Testis (tissue), 2 donors: ENCODE results near the gene AP1S2.

Experiments
- POLR2A ChIP-seq: fragments of 450-650 bp; IDR thresholded peaks from one replicate; pipeline ENCODE4 v1.6.1; 2017; ENCODE audit warnings: antibody characterized with exemption, mild to moderate bottlenecking, moderate library complexity
- TF ChIP-seq, protein P1 (sequence below), 3 experiments: fragments of 450-650 bp in 2 of 3; fragments of 200-600 bp in 1 of 3; sonication (generic) in 1 of 3; IDR thresholded peaks; one replicate each; pipeline ENCODE4 v1.5.1; 2016 to 2019; ENCODE audit warnings: antibody characterized with exemption in 3 of 3, mild to moderate bottlenecking in 2 of 3, moderate library complexity in 1 of 3

DNA sequence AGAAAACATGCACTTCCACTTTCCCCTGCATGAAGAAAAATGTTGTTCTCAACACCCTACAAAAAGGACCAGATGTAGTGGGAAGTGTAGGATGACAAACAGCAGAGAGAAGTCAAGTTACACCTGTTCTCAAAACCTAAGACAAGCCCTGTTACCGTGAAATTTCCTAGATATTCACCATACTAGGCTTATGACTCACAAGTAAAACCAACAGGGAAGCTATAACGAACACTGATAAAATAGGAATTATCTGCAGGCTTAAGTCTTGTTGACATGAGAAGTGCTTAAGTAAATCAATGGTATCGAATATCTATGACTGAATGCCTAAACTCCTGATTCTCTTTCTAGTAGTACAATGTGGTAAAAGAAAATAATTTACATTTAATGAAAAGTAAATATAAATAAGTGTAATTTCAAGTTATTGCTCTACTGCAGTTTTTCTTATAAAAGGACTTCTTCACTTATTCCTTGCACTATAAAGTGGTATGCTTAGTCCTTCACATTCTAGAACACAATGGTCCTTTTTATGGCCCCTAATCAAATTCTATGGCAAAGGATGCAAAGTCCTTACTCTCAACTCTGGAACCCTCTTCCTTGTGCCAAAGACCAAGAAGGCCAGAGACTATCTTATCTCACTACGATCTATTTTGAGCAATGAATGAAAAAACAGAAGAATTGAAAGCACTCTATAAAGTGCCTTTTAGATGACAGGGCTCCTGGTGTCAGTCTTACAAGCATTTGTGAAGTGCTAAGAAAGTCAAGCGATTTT lies 19.6 kb downstream of the AP1S2 start:
- no peak for TF ChIP-seq POLR2A
- TF ChIP-seq, protein P1, sequence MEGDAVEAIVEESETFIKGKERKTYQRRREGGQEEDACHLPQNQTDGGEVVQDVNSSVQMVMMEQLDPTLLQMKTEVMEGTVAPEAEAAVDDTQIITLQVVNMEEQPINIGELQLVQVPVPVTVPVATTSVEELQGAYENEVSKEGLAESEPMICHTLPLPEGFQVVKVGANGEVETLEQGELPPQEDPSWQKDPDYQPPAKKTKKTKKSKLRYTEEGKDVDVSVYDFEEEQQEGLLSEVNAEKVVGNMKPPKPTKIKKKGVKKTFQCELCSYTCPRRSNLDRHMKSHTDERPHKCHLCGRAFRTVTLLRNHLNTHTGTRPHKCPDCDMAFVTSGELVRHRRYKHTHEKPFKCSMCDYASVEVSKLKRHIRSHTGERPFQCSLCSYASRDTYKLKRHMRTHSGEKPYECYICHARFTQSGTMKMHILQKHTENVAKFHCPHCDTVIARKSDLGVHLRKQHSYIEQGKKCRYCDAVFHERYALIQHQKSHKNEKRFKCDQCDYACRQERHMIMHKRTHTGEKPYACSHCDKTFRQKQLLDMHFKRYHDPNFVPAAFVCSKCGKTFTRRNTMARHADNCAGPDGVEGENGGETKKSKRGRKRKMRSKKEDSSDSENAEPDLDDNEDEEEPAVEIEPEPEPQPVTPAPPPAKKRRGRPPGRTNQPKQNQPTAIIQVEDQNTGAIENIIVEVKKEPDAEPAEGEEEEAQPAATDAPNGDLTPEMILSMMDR (IDR thresholded peaks at IDR 0.05): no peak
